NCI-H2171 (cell line): ENCODE data around the gene AGPAT3.

Source experiments
- DNase-seq: peaks from one replicate; lab custom pipeline; 2025; lab: John Stamatoyannopoulos, UW

AGPAT3 gene

DNA sequence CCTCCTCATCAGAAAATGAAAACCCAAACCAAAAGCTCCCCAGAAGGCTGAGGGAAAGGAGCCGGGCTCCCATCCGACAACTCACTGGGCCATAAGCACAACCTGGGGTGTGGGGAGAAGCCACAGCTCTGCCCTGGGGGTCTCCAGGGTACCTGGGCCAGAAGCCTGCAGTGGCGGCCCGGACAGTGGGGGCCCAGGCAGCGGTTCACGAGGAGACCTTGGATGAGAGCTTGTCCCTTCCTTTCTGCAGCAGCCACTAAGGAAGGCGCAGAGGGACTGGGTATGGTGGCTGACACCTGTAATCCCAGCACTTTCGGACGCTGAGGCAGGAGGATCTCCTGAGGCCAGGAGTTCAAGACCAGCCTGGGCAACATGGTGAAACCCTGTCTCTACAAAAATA is 129.6 kb downstream of the AGPAT3 start:
- no peak for DNase-seq

DNA sequence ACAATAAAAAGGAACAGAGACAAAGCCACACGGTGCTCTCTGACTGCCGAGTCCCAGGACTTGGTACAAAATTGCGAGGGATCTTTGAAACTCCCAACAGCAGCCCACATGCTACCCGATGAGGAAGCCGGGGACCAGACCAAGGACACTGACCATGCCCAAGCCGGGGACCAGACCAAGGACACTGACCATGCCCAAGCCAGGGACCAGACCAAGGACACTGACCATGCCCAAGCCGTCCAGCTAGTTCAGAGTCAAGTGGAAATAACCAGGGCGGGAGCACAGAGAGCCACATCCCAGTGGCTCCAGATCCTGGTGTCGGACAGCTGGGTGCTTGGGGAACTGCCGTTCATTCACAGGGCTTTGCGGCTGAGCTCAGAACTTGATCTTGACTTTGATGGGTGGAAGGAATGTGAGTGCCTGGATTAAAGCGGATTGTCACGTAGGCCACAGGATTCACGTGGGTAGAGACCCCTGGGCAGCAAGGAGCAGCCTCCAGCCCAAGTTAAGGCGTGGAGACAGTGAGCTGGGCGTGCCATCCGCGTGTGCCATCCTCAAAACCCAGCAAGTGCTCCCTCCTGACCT is 130.6 kb downstream of the AGPAT3 start:
- DNase-seq, result no peak

DNA sequence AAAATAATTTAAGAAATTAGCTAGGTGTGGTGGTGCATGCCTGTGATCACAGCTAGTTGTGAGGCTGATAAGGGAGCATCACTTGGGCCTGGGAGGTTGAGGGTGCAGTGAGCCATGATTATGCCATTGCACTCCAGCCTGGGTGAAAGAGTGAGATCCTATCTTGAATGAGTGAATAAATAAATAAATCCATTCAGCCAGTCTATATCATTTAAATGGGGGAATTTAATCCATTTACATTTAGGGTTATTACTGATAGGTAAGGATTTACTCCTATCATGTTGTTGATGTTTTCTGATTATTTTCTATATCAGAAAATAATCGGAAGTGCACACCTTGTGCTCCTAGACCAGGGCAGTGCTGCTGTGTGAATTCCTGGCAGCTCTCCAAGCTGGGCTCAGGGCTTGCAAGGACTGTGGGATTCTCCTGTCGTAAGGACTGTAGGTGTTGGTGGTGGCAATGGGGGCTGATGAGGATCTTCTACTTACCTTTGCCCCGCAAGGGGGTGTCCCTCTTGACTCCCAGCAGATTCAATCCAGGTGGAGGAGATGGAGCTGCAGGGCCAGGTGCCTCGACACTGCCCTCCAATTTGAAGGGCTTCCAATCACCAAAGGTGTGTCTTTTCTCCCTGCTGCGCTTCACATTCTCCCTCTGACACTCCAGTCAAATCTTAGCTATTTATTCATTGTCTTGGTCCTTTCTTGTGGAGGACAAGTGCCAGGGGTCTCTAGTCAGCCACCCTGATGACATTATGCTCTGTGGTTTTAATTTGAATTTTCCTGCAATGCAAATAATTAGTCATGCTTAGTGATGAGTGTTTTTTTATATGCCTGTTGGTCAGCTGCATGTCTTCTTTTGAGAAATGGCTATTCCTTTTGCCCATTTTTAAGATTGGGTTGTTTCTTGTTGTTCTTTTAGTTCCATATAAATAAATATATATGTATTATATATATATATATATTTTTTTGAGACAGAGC is 133.0 kb downstream of the AGPAT3 start:
- no peak for DNase-seq

DNA sequence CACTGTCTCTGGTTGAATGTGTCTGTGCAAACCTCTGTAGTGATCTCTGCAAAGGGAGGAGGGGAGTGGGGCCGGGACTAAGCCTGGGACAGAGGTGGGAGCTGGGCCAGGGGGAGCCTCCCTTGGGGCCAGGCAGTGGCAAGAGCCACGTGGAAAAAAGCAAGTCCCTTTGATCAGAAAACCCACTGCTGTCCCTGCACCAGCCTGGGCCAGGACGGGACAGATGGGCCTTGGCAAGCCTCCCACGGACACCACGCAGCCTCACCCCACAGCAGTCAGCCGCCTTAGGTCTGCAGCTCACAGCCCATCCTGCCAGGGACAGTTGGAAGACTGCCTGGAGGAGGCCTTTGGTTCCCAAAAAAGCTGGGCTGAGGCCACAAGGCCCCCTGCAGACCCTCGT is 135.3 kb downstream of the AGPAT3 start:
- no peak for DNase-seq

DNA sequence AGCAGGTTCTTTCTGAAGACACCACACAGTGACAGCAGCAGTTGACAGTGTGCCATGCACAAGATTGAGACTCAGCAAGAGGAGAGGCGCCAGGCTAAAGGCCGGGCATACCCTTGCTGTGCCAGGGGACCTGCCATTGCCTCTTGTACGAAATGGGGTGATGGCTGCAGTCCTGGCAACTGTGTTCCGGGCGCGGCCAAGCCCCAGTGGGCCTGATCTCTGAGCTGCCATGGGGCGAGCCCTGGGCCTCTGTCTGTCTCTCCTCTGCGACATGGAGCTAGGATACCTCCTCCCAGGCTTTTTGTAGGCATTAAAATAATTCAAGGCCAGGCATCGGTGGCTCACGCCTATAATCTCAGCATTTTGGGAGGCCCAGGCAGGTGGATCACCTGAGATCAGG is 137.5 kb downstream of the AGPAT3 start:
- no peak for DNase-seq

DNA sequence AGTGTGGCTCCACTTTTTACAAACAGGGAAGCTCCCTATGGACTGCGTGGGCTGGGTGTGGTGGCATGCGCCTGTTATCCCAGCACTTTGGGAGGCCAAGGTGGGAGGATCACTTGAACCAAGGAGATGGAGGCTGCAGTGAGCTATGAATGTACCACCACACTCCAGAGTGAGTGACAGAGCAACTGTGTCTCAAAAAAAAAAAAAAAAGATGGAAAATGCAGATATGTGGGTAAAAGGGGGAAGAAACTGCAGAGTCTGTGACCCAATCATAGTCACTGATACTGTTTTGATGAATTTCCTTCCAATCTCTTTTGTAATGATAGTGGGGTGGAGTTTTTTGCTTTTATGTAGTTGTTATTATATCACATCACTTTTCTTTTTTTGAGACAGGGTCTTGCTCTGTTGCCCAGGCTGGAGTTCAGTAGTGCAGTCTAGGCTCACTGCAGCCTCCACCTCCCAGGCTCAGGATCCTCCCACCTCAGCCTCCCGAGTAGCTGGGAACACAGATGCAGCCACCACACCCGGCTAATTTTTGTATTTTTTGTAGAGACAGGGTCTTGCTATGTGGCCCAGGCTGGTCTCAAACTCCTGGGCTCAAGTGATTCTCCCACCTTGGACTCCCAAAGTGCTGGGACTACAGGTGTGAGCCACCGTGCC is 138.4 kb downstream of the AGPAT3 start:
- DNase-seq, result no peak

DNA sequence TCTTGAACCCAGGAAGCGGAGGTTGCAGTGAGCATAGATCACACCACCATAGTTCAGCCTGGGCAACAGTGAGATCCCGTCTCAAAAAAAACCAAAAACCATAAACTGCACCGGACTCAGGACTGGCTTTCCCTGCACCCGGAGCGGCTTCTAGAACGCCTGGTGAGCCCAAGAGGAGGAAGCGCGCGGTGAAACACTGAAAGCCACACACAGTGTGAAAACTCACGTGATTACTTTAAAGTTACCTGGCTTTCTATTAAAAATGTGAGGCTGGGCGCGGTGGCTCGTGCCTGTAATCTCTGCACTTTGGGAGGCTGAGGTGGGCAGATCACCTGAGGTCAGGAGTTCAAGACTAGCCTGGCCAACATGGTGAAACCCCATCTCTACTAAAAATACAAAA is 140.0 kb downstream of the AGPAT3 start:
- no peak for DNase-seq

DNA sequence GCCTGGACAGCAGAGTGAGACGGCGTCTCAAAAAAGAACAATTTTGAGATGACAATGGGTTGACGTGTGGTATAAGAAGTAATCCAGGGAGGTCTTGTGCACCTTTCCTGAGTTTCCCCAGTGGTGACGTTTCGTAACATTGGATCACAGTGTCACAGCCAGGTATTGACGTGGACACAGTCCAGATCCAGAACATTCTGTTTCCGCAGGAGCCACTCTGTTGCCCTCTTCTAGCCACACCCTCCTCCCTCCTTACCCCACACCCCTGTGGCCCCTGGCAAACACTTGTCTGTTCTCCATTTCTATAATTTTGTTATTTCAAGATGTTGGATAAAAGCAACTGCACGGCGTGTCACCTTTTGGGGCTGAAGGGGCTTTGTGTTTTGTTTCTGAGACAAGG is 140.6 kb downstream of the AGPAT3 start:
- DNase-seq, result no peak

DNA sequence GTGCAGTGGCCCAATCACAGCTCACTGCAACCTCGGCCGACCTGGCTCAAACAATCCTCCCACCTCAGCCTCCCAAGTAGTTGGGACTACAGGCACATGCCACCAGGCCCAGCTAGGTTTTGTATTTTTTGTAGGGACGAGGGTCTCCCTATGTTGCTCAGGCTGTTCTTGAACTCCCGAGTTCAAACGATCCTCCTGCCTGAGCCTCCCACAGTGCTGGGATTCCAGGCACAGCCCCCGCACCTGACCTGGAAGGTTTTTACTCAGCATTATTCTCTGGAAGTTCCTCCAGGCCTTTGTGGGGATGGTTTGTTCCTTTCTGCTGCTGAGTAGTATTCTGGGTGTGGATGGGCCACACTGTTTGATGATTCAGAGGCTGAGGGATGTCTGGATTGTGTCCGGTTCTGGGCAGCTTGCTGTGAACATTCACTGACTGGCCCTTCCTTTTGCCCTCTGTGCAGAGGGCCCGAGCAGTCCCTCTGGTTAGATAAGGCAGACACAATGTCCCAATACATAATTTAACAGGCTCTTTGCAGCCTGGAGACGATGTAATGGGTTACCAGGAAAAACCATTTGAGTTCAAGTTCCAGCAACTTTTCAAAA is 141.1 kb downstream of the AGPAT3 start:
- no peak for DNase-seq

DNA sequence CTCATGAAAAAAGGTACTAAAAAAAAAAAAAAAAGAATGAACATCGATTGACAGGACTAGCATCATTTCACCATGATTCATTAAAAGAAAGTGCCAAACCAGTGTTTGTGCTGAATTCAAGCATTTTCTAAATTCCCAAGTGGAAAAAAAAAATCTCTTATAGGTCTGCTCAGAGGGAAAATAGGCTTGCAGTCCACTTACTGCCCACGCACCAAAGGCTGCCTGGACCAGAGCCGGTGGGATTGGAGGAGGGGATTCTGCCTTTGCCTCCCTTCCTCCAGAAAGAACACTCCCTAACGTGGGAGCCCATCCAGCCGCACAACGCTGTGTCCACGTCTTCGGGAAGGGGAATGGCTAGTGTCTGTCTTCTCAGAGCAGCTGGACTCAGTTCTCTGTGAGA is 141.6 kb downstream of the AGPAT3 start:
- DNase-seq, result no peak

DNA sequence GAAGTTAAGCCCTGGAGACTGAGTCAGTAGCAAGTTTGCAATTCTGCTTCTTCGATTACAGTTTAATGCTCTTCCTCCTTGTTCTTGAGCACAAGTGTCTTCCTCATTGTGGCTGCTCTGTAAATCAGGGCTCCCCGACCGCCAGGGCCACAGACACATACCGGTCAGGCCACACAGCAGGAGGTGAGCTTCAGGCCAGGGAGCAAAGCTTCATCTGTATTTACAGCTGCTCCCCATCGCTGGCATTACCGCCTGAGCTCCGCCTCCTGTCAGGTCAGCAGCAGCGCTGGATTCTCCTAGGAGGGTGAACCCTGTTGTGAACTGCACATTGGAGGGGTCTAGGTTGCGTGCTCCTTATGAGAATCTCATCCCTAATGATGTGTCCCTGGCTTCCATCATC is 145.4 kb downstream of the AGPAT3 start:
- no peak for DNase-seq

DNA sequence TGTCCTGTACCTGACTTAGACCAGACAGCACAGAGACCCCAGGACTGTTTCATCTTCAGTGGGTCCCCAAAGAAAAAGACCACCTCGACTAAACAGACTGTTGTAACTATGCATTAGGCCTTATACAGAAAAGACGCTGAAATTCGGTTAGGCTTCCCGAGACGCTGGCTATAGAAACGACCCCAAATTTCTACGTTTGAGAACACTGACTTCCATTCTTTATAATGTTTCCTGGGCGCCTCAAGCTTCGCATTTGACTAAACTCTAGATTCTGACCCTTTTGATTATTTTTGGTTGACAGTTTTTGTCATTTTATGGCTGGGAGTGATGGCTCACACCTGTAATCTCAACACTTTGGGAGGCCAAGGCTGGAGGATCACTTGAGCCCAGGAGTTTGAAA is 146.1 kb downstream of the AGPAT3 start:
- DNase-seq, result no peak

DNA sequence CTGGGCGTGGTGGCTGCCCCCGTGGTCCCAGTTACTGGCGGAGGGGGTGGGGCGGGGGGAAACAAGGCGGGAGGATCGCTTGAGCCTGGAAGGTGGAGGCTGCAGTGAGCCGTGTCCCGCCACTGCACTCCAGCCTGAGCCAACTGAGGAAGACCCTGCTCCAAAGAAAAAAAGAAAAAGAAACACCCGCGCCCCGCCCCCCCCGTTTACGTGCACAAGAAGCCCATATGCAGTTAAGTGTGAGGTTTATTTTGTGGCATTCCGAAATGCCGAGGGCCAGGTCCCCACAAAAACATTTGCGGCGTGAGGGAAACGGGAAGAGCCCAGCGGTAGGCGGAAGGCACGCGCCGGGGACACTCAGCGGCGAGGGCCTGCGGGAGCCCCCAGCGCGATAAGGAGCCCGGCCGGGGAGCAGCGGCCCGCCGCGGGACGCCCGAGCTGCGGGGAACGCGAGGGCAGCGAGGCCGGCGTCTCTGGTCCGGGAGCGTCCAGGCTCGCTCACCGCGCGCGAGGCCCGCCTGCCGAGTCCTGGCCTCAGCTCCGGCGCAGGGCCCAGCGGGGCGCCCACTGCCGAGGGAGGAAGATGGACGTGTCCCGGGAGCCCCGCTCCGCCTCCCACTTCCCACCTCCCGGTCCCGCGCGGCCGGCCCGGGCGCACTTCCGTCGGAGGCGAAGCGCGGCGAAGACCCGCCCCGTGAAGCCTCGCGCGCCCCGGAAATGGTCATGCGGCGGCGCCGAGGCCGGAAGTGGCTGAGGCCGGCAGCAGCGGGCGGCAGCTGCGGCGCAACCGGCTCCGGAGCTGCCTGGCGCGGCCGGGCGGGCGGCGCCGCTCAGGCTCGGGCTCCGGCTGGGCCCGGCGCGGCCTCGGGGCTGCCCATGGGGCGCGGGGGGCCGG is 146.8 kb downstream of the AGPAT3 start, which contains the start of gene TRAPPC10:
TRAPPC10 (plus strand) TSS at position 731 of the 895 bp plus-strand sequence. CDS start 185 bp downstream, outside the sequence.
- DNase-seq, result peak; percentile 87

DNA sequence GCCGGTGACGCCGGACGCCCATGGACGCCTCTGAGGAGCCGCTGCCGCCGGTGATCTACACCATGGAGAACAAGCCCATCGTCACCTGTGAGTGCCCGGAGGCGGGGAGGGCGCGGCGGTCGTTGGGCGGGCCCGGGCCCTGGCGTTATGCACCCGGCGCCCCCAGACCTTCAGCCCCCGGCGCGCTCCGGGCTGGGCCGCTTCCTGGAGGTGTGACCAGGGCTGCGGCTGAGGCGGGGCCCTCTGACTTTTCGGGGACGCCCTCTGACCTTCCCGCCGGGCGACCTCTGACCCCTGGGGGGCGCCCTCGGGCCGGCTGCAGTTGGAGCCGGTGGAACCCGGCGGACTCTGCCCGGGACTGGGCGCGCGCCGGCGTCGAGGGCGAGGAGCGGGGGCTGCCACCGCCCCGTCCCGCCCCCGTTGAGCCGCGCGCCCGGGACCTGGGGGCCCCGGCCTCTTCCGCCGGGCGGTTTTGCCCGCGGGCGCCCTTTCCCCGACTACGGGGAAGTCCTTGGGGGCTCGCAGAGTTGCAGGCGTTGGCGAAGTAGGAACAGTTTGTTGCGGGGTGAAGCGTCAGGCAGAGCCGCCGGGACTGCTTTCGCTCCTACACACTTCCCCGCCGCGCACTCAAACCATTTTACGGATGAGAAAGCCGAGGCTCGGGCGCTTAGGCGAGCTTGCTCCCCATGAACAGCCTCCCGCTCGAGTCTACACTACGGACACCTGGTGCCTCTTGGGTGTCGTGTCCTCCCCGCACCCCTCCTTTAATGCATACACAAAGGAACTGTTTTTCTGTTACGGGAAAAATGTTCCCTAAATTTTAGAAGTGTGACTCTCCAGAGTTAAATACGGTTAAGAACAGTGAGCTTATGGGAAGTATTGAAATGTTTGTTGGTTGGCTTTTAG is 147.7 kb downstream of the AGPAT3 start:
- peak; percentile 66 for DNase-seq

DNA sequence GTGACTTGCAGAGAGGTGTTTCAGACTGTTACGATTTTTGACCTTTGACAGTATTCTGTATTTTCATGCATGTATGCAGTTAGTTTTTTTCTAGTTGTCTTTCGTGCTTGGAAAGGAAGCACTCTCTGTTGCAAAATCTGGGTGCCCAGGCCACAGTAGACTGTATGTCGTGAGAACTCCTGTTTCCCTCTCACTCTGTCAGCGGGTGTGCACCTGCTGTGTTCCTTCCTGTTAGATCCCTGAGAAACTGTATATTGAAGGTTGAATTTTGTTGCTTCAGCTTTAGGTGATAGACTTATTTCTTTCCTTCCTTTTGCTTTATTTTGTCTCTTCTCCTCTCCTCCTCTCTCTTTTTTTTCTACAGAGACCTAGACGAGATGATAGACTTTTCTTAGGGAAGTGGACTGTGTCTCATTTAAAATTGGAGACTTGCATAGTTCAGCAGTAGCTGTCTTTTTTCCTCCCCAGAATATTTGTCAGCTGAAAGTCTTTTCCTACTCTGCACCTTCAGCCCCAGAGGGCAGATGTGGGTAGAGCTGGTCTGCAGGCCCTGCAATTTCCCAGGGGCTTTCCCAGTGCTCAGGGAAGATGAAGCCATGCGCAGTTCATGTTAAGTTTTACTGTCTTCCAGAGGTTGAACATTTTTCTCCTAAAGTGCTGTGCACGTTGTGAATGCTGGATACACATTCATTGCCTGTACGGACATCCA is 148.5 kb downstream of the AGPAT3 start:
- no peak for DNase-seq

DNA sequence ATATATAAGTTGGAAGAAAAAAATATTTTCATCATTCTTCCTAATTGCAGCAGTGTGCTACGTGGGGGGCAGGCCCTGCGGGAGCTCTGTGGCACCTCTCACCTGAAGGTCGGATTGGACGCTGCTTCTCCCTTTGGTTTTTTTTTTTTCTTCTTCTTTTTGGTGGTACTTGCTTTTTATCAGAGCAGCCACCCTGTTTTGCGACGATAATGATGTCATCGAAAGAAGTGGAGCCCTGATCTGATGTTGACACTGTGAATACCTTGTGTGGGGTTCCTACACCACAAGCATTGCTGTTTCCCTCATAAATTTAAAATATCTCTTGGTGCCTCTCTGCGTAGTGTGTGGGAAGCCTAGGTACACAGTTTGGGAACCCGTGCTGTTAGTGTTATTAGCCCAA is 152.6 kb downstream of the AGPAT3 start:
- DNase-seq, result no peak

DNA sequence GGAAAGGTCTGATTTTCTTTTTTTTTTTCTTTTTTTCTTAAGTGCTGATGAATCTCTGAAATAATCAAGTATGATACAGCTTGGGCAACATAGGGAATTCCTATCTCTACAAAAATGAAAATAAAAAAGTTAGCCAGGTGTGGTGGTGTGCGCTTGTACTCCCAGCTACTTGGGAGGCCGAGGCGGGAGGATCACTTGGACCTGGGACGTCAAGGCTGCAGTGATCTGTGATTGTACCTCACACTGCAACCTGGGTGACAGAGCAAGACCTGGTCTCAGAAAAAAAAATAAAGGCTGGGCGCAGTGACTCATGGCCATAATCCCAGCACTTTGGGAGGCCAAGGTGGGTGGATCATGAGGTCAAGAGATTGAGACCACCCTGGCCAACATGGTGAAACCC is 153.1 kb downstream of the AGPAT3 start:
- no peak for DNase-seq

DNA sequence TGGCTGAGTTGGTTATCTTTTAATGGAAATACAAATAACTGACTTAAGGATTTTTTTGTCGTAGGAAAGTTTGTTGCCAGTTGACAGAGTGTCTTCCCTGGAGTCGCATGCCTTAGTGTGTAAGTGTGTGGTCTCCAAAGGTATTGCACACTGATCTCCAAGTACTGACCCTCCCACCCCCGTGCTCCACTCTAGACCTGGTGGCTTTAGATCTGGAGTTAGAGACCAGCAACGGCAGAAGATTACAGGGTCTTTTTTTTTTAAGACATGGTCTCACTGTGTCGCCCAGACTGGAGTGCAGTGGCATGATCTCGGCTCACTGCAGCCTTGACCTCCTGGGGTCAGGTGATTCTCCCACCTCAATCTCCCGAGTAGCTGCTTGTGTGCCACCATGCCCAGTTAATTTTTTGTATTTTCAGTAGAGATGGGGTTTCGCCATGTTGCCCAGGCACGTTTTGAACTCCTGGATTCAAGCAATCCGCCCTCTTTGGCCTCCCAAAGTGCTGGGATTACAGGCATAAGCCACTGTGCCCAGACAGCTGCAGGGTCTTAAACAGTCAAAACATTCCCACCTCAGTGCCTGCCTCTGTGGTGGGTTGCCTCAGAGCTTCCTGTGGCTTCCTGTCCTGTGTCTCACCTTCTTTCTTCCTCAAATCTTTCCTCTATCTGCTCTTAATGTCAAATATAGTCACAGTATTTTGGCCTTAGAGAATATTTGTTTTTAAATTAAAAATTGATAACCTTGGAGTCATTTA is 154.0 kb downstream of the AGPAT3 start:
- DNase-seq, result no peak

DNA sequence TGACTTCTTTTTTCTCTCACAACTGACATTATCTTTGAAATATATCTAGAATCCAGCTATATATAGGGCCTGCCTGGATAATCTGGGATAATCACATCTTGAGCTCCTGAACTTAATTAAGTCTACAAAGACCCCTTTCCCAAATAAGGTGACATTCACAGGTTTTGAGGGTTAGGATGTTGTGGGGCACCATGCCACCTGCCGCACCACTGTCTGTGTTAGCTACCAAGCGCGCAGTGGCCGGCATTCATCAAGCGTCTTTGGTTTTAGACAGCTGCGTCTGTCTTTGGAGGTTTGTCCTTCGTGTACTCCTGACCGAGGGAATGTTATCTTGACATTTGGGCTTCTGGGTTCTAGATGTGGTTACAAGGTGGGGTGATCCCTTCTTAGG is 154.5 kb downstream of the AGPAT3 start:
- no peak for DNase-seq
